Loucy (cell line): ENCODE measurements around the gene SPACA5.
"Not testable (repeated sequence)": the region's sequence is repeated elsewhere in the genome, so short reads cannot be mapped to it uniquely, and the experiment has no call there.

Source experiments
- CTCF ChIP-seq: fragments of 200-600 bp; sonication (generic); conservative IDR thresholded peaks from 2 replicates; pipeline ENCODE4 v1.5.1; 2014; ENCODE audit warnings: mild to moderate bottlenecking, antibody characterized with exemption, low read length
- EZH2phosphoT487 ChIP-seq: fragments of 200-600 bp; IDR thresholded peaks from 2 replicates; pipeline ENCODE4 v1.6.1; 2018; ENCODE audit warnings: antibody characterized with exemption, mild to moderate bottlenecking, moderate library complexity, borderline replicate concordance

GRCh38 chrX:48019892-48020291 lies 13.1 kb downstream of the SPACA5 start:
- not testable (repeated sequence) for TF ChIP-seq CTCF, EZH2phosphoT487
